Left renal pelvis (tissue), 4 donors: ENCODE data around the gene PHF1. TPM values are rescaled to one million over a fixed set of nuclear protein-coding genes. Genes with fewer than 3 reads are reported as not detected.

ENCODE experiments used
- DNase-seq, 4 donors: peaks; one replicate each; pipeline ENCODE4 v3.0.0-alpha.2; 2013; ENCODE audit warnings: low read depth in 4 of 4, low spot score in 3 of 4
- polyA plus RNA-seq, 4 donors: library from polyadenylated mRNA; unstranded; fragments of 120-200 nt; gene quantifications; one replicate each; pipeline ENCODE4 v1.2.1, GENCODE V29; 2013; ENCODE audit not compliant: insufficient read length in 4 of 4

The PHF1 gene
- polyA plus RNA-seq, 4 donors: 65.4 to 87.7 (median 73.4) TPM

DNA sequence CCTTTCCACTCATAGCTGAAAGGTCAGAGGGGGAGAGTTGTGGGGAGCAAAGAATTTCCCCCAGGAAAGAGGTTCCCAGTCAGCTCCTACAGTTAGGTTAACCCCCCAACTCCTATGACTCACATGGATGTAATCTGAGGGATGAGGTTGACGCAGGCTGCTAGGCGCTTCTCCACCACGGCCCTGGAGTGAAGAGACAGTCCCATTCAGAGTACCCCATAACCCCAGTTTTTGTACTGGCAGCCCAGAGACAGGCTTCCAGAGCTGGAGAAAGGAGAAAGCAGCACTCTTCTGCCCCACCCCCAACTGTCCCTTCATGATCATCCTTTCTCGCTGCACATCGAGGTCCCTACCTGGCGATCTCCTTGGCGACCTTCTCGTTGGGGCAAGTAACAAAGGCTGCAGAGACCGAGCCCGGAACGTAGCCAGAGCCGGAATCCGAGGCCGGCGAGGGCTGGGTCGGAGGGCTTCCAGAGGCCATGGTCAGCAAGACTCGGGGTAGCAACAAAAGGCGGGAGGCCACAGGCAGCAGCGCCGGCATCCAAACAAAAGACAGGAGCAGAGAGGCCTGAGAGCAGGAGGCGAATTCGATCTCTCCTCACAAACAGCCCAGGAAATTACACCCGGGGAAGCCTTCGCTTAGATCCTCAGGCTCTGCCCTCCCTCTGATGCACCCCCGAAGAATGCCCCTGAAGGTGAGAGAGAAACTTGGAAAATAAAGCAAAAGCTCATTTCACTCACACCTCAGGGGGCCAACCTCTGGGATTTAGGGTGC lies 6.5 kb downstream of the PHF1 start:
- DNase-seq: no peak

DNA sequence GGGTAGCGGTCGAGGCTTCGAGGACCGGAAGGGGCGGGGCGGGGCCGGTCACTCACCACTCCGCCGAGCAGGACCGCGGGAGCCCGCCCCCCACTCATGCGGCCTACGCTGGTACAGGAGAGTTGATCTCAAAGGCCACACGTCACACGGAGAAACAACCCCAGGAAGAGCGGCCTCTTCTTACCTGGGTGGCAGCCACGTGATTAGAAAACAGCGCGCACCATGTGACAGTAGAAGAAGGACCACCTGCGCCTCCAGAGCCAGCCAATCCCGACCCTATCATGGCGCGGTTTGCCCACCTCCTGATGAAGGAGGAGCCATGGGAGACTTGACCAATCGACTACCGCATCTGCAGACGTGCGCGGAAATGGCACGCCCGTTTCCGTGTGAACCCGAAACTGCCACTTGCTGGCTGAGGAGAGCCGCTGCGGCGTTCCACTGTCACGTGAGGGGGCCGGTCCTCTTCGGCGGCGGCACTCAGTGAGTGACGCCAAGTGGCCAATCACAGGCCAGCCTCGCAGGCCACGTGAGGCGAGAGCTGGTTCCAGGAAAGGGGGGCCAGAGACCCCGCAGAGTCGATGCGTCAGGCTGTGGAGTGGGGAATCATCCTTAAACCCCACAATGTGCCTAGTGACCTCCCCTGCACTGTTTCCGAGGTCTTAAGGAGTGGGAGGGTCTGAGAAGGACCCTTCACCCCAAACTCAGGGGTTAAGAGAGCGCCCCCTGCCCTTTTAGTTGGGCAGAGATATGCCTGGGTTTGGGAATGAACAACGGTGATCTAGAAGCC lies 7.3 kb downstream of the PHF1 start, which contains the start of gene CUTA:
TSS of gene CUTA (minus strand) at position 205 of the 787 bp plus-strand sequence. CDS start at position 98, 107 bp downstream.
- DNase-seq: peak; percentile 98 to 99 (median 98)

DNA sequence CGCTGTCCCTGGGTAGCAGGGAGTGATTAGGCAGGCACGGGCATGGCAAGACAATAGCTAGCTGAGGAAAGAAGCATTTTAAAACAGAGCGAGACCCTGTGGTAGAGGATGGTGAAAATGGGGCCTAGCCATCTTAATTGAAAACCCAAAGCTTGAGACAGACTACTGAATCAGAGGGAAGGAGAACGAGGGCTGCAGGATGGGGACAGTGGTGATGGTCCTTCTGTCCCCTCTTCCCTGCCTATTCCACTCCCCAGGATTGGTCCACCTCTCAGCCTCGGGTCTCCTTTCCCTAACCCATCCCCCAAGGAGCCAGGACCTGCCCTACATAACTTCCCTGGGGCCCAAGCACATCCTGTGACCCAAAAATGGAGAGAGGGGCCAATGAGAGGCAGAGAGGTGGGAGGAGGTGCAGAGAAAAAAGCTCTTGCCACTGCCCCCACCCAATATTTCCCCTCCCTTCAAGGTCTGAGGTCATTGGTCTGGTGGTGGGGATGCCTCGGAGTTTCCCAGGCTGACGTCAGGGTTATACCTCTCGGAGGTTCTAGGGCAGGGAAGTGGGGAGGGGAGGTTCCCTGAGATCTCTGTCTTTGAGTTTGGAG lies 8.0 kb downstream of the PHF1 start:
- no peak for DNase-seq

DNA sequence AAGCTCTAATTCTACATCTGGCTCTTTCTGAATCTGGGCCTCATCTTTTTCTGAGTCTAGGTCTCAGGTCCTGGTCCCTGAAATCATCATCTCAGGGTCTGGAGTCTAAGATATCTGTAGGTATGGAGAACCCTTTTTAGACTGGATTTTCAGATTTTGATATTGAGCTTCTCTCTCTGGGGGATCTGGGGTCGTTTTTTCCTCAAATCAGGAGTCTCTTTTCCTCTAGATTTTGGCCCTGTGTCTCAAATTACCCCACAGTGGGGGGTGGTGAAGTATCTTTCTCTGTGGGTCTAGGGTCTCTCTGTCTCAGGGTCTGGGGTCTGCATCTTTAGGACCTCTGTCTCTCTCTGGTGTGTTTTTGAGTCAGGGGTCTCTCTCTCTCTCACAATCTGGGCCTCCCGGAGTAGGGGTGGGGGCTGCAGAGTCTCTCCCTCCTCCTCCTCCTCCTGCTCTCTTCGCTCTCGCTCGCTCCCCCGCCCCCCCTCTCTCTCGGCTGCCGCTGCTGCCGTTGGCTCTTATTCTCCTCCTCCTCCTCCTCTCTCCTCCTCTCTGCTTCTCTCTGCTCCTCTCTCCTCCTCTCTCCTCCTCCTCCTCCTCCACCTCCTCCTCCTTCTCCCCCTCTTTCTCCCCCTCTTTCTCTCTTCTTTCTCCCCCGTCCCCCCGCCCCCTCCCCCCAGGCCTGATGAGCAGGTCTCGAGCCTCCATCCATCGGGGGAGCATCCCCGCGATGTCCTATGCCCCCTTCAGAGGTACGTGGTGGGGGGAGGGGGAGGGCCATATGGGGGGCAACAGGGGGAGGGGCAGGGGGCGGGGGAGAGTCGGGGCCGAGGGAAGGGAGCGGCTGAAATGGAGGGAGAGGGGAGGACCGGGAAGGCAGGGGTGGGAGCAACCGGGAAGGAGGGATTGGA lies 9.0 kb downstream of the PHF1 start, which contains the start of gene SYNGAP1:
TSS of gene SYNGAP1 (plus strand) at position 486 of the 911 bp plus-strand sequence. CDS start at position 686, 200 bp downstream.
- no peak for DNase-seq

DNA sequence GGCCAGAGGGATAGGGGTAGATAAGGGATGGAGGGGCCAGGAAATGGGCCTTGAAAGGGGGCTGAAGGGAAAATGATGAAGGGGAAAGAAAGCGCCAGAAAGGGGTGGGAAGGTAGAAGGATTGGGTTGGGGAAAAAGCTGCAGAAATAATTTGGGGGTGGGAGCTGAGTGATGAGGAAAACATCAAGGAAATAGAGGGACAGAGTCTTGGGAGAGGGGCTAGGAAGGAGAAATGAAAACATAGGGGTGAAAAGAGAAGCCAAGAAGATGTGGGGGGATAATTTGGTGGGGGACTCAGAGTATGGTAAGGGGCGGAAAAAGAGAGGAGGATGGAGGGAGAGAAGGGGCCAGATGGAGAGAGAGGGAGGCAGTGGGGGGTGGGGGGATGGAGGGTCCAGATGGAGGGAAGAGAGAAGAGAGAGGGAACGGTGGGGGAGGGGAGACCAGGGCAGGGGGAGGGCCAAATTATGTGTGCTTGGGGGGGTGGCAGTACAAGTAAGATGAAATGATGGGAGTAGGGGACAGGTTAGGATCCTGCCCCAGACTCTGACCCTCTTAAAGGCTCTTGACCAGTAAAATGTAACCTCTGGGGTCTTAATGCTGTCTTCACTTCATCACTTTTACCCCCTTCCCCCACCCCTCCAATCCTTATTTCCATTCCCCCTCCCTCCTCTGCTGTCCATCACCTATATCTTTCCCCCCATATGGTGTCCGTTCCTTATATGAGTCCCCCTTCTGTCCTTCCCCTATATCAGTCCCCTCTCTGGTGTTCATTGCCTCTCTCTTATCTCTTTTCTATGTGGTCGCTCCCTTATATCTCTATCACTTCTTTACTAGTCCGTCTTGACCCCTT lies 9.9 kb downstream of the PHF1 start:
- DNase-seq: no peak

DNA sequence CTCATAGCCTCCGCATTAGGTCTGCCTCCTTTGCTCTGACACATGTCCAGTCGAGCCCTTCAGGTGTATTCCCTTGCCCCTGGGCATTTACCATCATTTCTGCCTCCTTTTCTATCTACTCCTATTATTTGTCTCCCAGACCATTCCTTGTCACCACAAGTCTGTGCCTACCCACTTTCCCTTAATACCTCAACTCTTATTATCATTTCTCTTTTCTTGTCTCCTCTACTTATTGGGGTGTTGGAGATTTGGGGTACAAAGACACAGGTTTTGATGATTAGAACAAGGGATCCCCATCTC lies 10.5 kb downstream of the PHF1 start:
- no peak for DNase-seq

DNA sequence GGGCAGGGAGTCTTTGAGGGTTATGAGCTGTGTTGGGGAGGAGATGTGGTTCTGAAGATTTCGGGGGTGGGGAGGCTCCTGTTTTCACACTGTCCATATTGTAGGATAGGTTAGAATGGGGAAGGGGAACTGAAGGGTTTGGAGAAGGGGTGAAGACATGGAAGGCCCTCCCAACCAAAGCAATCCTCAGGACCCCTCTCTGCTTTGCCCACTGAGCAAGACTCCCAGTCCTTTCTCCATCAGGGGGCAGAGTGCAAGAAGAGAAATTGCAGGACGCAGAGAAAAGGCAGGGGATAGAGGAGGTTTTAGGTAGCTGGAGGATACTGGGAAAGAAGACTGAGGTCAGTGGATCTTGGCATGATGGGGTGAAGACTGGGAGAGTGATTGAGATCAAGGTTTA lies 13.0 kb downstream of the PHF1 start:
- no peak for DNase-seq

DNA sequence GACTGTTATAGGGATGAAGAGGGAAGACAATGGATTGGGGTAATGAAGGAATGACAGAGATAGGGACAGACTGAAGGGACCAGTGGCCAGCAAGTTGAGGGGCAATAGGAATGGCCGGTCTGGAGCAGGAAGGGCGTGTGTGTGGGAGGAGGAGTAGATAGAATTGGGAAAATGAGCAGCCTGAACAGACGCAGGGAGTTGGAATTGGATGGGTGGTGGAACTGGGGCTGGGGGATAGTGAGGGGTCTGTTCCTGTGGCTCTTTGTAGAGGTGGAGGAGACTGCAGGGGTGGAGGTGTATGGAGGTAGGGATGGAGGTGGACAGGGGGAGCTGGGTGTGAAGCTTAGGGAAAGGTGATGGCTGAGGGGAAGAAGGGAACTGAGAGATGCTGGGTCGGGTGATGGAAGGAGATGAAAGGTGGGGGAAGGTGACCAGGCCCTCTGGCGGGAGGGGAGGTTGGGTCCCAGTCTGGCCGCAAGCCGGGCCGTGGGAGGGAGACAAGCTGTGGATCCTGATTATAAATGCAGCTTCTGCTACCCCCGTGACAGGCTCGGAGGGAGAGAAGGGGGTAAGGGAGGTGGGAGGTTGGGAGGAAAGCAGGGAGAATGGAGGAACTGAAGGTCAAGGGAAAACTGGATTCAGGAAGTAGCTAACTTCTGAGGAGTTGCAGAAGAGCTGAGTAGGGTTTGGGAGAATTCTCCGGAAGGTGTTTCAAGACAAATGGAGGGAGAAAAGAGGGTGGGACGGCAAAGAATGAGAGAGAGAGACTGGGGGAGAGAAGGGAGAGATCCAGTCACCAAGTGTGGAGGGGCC lies 14.2 kb downstream of the PHF1 start:
- DNase-seq: no peak

DNA sequence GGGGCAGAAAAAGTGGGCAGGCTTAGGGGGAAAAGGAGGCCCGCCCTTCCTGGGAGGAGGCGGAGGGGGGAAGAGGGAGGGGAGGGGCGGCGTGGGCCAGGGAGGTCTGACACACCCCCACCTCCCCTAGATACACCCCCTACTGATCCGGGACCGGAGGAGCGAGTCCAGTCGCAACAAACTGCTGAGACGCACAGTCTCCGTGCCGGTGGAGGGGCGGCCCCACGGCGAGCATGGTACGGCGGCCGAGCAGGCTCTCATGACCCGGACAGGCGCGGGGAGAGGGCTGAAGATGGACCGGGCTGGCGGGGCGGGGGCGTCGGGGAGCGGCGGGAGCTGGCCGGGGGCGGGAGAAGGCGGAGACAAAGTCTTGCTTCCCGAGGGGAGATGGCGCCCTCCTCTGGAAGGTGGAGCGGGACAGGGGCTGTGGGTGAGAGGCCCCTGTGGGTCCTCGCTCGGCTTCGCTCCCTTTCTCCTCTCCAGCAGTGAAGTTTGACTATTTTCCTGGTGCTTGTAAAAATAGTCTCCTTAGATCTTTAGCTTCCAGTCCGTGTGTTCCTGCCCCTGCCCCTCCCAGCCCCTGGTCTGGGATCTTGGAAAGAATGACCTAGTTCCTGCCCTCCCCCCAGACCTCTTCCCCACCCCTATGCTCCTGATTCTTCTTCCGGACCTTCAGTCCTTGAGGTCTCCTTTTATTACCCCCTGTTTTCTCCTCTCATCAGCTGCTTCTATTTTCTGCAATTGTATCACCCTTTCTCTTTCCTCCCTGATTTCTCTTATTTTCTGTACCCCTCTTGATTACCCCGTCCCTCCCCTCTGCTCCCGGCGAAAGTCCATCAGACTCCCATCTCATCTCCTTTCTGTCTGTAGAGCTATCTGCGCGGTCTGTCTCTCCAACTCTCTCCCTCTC lies 15.1 kb downstream of the PHF1 start:
- DNase-seq: peak in 2 of 4 donors; percentile 64 to 72

DNA sequence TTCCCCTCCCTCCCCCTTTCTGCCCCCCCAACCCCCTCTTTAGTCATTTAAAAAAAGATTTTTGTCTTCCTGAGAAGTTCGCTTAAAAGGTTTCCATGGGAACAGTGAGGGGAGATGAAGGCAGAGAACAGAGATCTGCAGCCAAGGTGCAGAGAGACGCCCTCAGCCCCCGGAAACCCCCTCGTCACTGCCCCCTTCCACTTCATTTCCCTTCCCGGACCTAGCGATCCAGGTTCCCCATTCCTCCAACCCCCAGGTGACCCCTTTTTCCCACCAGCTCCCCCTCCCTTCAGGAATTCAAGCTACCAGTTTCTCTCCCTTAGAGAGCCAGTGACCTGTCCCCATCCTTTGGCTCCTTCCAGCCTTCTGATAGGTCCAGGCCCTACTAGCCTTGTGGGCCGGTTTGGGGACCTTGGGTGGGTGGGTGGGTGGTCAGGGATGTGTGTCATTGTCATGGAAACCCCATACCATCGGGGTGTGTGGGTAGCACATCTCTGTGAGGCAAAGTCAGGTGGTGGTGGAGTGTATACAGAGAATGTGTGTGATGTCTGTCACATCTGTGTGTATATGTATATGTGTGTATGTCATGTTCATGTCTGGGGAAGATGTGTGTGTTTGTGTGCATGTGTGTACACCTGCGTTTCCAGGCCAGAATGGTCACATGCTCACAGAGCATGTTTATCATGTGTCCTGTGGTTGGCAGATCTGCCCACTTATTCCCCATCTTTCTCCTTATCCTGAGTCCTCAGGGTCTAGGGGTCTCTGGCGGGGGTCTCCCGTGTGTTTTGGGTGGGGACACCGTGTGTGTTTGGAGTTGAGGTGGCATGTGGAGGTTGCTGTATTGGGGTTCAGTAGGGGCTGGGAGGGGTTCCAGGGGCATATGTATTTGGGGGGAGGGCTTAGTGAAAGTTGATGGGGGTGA lies 16.0 kb downstream of the PHF1 start:
- DNase-seq: no peak

DNA sequence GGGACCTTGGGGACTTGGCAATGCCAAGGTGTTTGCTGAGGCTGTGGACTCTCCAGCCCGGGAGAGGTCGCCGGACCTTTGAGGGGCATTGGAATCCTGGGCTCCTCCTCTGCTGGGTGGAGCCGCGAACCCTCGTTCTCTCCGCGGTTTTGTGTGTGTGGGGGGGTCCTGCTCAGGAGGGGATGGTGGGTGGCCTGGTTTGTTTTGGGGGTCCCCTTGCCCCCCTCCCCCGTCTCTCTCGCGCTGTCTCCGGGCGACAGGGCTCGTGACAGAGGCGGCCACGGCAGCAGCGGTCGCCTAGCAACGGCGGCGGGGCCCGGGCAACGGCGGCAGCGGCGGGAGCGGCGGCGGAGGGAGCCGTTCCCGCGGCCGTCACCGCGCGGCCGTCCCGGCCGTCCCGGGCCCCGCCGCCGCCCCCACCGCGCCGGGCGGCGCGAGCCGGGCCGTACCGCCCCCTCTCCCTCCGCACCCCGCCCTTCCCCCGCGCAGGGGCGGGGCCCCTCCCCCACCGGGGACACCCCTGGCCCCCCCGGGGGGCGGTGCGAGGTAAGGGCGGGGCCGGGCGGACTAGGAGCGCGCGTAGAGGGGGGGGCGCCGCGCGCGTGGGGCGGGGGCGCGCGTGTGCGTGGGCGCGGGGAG lies 16.9 kb downstream of the PHF1 start:
- no peak for DNase-seq

DNA sequence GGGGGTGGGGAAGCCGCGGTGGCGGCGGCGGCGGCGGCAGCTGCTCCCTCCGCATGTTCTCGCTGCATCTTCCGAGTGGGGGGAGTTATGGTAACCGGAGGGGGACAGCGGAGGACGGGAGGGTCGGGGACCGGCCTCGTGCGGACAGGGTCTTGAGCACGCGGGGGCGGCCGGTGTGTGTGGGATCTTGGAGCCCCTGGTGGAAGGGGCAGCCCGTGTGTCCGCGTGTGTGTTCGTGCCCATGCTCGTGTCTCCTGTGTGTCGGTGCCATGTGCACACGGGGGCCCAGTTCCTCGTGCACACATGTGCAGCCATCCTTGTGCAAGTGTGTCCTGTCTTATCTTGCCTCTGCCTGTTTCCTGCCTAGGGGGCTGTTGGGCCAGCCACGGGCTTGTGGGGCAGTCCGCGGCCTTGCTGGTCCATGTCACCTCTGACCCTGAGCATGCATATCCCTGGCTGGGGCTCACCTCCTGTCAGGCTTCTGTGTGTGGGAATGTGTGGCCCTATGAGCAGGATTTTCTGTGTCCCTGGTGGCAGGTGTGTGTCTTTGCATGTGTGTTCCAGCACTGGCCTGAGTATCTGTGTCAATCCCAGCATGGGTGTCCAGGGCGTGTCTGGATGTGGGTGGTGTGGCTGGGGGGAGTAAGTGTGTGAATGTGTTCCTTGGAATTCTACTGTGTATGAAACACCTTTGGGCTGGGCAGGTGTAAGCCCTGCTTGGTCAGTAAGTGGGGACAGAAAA lies 17.6 kb downstream of the PHF1 start:
- no peak for DNase-seq

DNA sequence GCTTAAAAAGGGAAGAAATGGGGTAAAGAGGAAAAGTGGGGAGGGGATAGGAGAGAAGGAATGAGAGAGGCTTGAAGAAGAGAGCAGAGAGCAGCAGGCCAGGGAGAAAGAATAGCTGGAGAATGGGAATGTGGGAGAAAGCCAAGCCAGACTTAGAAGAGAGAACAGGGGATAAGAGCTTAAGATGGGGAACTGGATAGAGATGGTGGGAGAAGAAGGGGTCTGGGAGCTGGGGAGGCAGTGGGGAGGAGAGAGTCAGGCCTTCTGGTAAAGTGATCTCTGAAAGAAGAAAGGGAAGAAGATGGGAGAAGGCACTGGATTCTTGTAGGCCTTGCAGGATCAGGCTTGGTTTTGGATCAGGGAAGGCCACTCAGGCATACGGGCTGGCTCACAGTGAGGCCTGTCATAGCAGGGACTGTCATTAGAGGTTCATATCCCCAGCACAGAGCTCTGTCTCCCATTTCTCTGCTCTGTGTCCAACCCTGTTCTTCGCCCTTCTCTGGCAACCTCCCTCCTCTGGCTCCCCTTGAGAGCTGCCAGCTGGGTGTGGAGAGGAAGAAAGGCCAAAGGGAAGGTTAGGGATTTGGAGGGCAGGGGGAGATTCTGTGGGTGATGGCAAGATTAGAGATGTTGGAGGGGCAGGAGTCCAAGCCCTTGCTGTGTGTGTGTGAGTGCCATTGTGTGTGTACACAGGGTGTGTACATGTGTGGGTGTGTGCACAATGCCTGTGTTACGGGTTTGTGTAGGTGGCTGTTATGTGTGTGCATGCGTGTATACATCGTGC lies 18.3 kb downstream of the PHF1 start:
- no peak for DNase-seq

DNA sequence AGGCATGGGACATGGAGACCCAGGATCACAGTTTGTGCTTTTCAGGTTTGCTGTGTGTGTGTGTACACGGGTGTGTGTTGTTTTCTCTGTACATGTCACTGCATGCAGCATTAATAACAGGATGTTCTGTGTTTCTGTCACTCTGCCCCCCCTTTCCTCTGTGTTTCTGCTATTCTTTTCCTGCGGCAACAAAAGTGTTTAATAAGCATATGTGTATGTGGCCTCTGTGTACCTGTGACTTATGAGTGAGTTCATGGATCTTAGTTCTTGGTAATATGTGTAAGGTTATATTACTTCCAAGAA lies 18.9 kb downstream of the PHF1 start:
- DNase-seq: no peak

DNA sequence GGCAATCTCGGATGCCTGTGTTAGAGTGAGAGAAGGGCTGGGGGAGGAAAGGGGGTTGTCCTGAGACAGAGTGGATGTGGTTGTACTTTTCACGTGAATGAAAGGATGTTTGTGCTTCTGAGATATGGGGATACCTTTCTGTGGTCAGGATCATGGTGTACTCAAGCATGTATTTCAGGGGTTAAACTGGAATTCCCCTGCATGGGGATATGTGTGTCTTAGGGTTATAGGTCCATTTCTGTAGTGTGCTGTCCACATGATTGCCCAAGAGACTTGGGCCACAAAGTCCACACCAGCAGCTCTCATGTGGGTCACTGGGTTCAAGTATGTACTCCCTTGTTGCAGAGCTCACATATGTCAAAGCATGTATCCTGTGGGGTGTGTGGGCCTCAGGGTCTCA lies 19.5 kb downstream of the PHF1 start:
- DNase-seq: no peak
